ENCODE measurements around the gene FOXO6.
"Not testable (repeated sequence)": the region's sequence is repeated elsewhere in the genome, so short reads cannot be mapped to it uniquely, and the experiment has no call there.

Gene FOXO6

DNA sequence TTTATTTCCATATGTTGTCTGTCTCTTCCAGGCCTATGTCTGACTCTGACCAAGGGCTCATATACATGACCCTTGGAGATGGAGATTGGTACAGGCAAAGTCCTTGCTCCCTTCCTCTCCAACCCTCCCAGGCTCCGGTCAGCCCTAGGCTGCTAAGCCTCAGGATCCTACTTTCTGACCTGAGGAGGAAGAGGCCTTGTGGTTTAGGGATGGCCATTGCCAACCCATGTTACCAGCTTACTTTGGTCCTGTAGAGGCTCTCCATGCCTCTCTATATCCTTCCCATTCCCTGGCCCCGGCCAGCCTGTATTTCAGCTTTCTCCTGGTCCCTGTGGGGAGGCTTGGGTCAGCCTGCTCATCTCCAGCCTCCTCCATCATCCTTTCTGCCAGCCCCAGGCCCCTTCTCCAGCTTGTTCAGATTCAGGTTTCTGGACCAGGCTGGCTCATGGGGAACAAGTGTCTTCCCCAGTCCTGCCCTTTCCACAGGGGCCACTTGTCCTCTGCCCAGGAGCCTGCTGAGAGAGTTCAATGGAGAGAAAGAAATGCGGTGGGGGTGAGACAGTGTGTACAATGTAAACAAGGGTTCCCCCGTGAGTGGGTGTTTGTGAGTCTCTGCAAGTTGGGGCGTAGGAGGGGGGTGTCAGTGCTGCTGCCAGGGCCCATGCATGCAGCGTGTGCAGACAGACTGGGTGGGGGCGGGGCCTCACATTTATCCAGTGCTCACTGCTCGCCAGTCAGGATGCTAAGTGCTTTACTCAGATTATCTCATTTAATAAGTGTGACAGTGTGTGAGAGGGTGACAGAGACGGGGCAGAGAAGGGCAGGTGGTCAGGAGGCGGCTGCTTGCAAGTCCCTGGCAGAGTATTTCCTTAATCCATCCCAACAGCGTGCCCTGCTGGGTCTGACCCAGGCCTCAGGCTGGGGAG lies 31.3 kb upstream of the FOXO6 start:
- DNase-seq, result no peak

DNA sequence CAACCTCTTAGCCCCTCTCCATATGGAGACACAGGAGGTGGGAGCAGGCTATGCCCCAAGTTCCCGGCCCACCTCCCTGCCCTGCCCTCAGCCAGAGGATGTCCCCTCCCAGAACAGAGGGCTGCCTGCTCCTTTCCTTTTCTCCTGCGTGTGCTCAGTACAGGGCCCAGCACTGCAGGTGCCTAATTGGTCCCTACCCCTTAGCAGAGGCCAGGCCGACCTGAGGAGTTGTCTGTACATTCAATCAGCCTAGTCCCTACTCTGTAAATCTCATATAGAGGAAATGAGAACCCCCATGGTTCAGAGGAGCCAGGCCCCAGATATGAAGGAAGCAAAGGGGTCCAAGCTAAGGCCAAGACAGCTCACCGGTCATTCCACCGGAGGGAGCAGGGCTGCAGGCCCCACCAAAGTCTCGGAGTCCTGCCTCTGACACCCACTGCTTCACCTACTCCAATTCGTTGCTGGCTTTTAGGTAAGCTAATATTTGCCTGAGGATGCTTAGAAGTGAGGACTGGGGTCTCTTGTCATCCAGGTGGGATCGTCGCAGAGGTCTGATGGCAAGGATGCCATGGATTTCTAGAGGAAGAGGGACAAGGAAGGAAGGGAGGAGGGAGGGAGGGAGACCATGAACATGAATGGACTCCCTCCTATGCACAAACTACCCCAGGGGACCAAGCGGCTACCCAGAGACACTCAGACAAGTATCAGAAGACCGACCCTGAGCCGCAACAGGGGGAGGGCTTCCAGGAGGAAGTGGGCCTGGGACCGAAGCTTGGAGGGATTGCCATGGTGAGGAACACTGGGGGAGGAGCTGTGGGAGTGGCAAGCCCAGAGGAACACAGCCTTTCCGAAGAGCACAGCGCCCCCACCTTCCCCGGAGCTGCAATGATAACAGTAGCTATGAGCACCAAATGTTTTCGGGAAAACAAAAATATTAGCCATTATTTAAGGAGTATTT lies 30.4 kb upstream of the FOXO6 start:
- DNase-seq, result no peak

DNA sequence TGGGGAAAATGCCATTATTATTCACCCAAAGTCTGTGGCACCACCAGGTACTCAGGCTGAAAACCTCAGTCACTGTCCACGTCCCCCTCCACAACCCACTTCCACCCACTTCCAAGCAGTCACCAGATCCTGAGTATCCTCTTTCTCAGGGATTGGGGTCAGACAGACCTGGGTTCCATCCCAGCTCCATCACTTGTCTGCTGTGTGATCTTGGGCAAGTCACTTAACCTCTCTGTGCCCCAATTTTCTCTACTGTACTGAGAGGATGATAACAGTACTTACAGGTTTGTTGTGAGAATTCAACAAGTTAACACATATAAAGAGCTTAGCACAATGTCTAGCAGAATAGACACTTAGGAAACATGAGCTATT lies 29.7 kb upstream of the FOXO6 start:
- DNase-seq, result no peak

DNA sequence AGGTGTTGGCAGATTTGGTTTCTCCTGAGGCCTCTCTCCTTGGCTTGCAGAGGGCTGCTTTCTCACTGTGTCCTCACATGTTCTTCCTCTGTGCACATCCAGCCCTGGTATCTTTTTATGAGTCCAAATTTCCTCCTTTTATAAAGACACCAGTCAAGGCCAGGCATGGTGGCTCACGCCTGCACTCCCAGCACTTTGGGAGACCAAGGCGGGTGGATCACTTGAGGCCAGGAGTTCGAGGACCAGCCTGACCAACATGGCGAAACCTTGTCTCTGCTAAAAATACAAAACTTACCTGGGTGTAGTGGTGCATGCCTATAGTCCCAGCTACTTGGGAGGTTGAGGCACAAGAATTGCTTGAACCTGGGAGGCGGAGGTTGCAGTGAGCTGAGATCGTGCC lies 29.1 kb upstream of the FOXO6 start:
- not testable (repeated sequence) for DNase-seq

DNA sequence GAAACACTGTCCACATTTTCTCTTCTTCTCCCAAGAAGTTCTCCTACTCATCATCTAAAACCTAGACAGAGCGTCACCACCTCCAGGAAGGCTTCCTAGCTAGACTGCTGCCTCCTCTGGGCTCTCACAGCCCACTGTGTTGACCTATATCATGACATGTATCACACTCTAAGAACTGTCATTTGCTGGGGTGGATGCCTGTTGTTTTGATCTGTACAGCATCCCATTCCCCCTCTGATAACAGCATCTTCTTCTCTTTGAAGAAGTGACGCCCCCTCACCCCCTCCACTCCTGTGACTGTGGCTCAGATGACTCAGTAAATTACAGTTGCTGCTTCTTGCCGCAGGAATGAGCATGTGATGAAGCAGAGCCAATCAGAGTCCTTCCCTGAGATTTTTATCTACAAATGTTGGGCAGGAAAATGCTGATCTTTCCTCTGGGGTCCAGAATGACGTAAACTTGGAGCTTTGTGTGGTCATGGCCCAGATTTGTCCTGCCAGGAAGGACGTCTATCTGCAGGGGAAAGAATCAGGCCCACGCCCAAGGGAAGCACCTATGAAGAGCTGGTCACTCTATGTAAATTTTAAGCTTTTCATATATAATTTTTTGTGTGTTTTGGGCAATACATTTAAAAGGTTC lies 28.0 kb upstream of the FOXO6 start:
- no peak for DNase-seq

DNA sequence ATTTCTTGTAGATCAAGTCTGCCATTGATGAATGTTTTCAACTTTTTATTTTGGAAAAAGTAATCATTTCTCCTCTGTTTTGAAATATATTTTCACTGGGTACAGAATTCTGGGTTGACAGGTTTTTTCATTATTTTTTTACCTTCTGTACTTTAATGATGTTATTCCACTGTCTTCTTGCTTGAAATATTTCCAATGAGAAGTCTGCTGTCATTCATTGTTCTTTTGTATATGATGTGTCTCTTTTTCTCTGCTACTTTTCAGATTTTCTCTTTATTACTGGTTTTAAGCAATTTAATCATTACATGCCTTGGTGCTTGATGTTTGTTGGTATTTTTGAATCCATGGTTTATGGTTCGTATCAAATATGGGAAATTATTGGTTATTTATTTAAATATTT lies 22.4 kb upstream of the FOXO6 start:
- no peak for DNase-seq

DNA sequence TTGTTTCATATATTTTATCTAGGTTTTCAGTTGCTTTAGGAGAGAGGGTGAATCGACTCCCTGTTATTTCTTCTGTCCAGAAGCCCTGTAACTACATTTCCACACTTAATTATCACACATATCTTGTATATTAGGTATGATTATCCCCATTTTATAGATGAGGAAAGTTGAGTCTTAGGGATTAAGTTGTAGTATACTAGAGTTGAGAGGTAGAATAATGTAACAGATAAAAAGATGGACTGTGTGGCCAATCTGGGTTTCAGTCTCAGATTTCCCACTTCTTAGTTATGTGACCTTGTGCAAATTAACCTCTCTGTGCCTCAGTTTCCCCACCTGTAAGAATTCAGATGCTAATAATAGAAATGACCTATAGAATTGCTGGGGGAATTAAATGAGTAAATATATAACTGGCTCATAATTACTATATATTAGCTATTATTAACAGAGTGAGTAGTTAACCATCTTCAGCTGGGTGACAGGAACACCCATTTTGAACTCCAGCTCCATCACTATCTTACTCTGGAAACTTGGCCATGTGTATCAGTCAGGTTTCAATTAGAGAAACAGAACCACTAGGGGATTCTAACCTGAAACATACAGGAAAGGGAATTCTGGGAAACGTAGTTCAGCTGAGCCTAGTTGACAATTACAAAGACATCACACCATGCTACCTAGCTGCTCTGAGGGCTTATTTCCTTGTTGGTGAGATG lies 20.4 kb upstream of the FOXO6 start:
- no peak for DNase-seq

DNA sequence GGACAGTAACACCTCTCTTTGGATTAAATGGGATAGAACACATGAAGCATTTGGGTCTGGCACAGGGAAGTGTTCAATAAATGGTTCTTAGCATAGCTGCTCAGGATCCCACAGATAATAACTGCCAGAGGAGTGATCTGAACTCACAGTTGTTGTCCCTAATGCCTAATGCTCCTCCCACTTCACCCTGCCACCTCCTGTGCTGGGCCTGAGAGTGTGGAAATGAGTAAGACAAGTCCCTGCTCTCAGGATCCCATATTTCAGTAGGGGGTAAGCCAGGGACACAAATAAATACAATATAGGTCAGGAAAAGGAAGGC lies 19.9 kb upstream of the FOXO6 start:
- DNase-seq, result no peak

DNA sequence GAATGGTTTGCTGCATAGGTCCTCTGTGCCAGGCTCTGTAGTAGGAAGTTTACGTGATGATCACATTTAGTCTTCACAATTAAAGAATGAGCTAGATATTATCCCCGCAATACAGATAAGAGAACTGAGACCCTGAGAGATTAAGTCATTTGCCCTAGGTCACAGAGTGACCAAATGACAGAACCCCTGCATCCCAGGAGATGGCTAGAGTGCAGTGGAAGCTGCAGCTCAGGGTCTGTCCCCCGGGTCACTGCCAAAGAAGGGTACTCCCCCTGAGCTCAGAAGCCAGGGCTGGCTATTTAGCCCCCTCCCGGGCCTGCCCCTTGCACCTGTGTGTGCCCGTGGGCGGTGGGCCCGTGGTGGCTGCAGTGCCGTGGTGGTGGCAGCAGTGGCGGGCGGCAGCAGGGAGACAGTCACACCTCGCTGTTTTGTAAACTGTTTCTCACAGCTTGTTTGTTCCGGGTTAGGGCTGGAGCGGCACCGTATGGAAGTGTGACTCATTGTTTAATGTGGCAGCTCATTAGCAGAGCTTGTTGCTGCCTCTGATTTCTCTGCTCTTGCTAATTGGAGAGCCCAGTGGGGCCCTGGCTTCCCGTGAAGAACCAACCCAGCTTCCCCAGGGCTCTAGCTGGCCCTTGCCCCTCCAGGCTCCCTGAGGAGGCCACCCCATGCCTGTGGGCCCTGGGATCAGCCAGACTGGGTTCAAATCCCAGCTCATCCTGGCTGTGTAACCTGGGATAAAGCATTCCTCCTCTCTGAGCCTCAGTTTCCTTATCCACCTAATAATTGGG lies 19.3 kb upstream of the FOXO6 start:
- peak; percentile 72 for DNase-seq

DNA sequence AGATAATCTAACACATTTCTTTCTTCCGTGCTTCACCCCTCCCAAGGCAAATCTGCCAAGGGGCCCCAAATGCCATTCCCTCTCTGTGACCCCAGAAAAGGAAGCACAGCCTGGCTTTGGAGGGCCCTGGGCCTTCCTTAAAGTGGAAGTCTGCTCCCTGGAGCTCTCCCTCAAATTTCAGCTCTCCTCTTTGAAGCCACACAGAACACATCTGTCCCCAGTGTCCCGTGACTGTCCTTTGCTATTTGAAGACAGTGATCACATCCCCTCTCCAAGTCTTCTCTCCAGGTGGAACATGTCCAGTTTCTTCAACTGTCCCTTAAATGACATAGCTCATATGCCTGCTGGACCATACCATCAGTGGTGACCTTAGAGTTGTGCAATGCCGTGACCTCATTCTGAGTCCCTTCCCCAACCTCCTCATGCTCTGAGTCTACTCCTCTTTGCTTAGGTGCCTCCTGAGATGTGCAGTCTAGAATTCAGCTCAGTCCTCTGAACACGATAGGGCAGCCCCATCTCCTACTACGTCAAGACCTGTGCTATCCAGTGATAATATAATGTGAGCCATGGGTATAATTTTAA lies 18.4 kb upstream of the FOXO6 start:
- no peak for DNase-seq

DNA sequence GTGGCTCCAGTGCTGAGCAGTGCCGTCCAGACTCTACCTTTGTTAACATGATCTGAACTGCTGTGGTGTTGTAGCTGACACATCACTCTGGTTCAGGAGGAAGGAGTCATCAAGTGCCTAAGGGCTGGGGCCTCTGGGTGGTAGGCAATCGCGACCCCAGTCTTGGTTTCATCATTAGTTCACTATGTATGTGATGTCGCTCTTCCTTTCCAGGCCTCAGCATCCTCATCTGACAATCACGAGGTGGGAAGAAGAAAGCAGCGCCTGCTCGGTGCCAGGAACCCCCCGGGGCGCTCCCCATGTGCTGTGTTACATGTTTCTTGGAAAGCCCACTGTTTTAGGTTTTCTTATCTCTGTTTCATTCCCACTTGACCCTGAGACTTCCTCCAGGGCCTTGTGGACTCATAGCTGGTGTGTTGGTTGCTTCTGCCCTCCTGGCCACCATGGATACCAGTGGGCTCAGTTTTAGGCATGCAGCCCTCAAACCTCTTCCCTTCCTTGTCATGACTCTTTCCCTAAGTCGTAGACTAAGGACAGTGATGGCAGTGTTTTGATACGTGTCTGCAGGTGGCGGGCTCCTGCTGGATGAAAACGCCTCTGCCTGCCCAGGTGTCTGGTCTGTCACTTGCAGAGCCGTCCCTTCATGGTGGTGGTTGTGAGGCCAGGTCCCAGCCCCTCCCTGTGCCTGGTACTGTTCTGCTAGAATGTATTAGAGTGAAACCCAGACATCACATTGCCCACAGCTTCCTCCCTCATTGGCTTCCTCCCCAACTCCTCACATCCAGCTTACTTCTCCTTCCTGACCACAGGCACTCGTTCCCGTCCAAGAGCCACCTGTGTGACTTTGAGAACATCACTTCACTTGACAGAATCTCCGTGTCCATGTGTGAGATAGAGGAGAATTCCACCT lies 17.2 kb upstream of the FOXO6 start:
- no peak for DNase-seq

DNA sequence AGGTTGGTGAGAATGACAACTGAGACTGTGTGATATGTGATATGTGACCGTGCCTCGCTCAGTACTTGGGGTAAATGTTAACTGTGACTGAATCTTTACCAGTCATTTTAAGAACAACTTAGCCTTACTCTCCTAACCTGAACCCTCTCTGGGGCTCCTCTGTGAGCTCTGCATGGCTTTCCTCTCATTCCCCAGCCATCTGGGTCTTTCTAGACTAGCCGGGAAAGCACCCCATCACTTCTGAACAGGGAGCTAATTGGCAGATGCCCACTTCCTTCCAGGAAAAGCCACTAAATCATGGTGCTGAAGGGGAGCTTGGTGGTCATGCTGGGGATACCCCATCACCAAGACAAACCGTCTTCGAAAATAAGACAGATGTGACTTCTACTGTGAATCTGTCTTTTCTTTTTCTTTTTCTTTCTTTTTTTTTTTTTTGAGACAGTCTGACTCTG lies 16.5 kb upstream of the FOXO6 start:
- DNase-seq, result no peak

DNA sequence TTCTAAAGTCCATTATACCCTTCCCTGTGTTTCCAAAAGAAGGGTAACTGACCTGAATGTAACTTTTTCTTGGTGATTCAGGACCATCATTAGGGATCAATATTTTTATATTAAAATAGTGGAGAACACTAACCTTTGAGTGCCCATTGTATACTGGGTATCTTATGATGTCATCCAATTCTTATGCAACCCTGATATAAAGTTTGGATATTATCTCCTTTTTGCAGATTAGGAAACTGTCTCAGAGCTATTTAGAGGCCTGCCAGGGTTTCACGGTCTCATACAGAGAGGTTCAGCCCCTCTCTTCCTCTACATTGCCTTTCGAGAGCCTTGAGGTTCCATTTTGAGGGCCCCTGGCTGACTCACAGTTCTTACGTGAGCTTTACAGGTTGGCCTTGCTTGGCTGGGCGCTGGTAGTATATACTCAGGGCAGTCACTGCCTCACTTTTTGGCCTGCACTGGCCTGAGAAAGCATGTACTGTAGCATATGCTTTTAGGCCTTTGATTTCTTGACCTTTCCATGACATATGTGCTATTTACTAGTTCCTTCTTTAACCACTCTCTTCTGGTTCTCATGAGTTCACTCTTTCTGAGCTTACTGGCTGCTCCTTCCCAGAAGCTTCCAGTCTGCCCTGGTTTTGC lies 15.7 kb upstream of the FOXO6 start:
- DNase-seq, result no peak

DNA sequence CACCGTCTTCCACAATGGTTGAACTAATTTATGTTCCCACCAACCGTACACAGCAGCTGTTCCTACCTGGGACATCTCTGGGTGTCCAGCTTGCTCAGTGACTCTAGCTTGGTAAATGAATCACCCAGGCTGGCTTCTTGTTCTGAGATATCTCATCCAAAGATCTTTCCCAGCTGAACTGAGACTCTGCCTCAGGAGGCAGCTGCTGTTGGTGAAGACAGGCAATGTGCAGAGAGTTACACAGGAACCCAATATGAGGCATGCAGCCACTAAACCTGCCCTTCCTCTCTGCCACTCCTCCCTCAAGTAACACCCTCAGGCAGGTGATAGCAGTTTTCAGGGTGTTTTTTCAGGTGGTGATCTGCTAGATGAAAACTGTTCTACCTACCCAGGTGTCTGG lies 14.0 kb upstream of the FOXO6 start:
- DNase-seq, result no peak

DNA sequence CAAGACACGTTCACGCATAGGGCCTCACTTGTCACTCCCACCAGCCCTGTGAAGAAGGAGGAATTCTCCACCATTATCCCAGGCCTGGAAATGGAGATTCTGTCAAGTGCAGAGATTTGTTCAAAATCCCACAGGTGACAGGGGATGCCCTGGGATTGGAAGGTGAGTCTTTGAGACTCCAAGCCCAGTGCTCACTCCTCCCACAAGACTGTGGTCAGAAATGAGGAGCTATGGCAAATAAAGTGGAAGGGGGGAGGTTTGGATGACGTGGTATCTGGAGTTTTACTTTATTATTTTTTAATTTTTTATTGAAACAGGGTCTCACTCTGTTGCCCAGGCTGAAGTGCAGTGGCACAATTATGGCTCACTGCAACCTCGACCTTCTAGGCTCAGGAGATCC lies 12.8 kb upstream of the FOXO6 start:
- no peak for DNase-seq

DNA sequence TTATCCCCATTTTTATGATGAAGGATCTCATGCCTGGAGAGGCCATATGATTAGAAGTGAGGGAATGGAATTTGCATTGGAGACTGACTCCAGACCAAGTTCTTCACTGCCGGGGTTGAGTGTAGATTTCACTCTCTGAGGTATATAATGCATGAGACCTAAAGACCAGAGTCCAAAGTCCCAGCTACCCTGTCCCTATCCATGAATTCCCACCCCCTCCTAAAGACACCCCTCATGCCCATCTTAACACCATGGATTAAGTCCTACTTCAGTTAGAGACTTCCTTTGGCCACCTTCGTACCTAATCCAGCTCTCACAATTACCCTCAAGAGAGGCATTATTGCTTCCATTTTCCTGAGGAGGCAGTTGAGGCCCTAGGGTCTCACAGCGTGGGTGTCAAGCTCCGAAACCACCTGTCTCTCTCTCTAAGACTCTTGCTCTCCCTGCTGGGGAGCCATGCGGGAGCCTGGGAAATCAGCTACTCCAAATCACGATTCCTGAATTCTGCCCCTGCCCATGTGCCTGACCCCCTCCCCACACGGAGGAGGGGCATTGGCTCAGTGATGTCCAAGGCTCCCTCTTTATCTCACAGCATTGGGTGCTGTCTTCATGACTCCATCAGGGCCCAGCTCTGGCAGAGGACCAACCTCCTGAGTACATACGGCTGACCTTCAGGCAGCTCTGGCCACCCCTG lies 11.7 kb upstream of the FOXO6 start:
- no peak for DNase-seq

DNA sequence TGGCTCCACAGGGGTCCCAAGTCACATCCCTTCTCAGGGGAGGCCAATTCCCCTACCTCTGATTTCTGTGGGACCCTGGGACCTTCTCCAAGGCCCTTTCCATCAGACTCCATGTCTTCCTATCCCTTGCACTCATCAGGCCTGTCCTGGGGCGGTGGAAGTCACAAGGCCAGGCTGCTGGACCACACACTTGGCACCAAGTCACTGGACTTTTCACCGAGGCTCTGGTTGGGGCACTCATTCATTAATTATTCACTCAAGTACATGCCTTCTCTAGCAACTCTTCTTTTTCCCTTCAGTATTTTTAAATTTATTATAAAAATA lies 11.2 kb upstream of the FOXO6 start:
- no peak for DNase-seq

DNA sequence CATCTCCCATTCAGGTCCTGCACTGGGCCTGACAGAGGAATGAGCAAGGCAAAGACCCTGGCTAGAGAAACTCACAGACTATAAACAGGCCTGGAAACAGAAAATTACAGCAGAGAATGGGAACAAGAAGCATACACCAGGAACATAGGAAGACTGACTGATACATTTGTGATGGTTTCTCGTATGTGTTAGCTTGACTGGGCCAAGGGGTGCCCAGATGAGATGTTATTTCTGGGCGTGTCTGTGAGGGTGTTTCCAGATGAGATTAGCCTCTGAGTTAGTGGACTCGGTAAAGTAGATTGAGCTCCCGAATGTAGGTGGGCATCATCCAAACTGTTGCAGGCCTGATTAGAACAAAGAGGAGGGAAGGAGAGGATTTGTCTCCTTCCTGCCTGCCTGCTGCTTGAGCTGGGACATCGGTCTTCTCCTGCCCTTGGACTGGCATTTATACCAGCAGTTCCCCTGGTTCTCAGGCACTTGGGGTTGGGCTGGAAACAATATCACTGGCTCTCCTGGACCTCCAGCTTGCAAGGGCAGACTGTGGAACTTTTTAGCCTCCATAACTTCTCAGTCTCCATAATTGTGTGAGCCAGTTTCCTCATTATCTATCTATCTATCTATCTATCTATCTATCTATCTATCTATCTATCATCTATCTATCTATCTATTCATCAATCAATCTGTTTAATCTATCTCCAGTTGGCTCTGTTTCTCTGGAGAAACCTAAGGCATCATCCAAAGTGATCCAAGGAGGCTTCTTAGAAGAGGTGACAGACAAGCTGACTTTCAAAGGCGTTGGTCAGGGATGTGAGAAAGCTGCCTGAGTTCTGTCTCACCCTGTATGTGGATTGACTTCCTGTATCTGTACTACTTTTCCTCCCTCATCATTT lies 9.7 kb upstream of the FOXO6 start:
- DNase-seq, result no peak
